ENCODE results near the gene CDC42BPB.
A peak's percentile ranks its signal among the peaks of the same experiment; 100 is the strongest.

Gene CDC42BPB

DNA sequence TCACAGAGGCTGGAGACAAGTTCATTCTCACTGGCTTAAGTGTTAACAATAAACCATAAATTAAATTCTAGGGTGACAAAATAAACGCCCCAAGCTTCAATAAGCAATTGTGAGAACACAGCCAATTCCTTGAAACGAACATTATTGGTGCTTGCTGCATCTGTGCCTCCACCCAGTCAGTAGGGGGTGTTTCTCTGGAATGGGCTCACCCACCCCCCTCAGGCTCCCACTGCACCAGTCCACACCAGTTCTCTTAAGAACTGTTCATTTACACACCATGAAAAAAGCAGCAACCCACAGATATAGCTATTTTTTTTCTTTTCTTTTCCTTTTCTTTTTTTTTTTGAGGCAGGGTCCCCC lies 34.7 kb downstream of the CDC42BPB start (continued):
- TF ChIP-seq, protein P1, sequence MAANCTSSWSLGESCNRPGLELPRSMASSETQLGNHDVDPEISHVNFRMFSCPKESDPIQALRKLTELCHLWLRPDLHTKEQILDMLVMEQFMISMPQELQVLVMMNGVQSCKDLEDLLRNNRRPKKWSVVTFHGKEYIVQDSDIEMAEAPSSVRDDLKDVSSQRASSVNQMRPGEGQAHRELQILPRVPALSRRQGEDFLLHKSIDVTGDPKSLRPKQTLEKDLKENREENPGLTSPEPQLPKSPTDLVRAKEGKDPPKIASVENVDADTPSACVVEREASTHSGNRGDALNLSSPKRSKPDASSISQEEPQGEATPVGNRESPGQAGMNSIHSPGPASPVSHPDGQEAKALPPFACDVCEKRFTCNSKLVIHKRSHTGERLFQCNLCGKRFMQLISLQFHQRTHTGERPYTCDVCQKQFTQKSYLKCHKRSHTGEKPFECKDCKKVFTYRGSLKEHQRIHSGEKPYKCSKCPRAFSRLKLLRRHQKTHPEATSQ (tag by site-specific recombination; IDR thresholded peaks at IDR 0.05), result no peak
- TF ChIP-seq ZNF843 (tag by site-specific recombination; IDR thresholded peaks at IDR 0.05) (no peak), ZNF248 (tag by site-specific recombination; IDR thresholded peaks at IDR 0.05) (no peak), ZNF513 (tag by site-specific recombination; IDR thresholded peaks at IDR 0.05) (no peak), KLF10 (tag by site-specific recombination; IDR thresholded peaks at IDR 0.05) (peak; percentile 46; the same call in 1 of the 2 replicates), GLI4 (tag by site-specific recombination; IDR thresholded peaks at IDR 0.05) (no peak), ZNF707 (tag by site-specific recombination; IDR thresholded peaks at IDR 0.05) (no peak), ZNF138 (tag by site-specific recombination; IDR thresholded peaks at IDR 0.05; ENCODE audit: borderline replicate concordance) (no peak), EGR2 (tag by site-specific recombination; IDR thresholded peaks at IDR 0.05; ENCODE audit: low read depth) (peak; percentile 23; the same call in 1 of the 2 replicates), SP7 (tag by site-specific recombination; IDR thresholded peaks at IDR 0.05) (peak; percentile 70), ZNF623 (tag by site-specific recombination; IDR thresholded peaks at IDR 0.05) (no peak), ZEB2 (tag by site-specific recombination; IDR thresholded peaks at IDR 0.05) (peak; percentile 32), ZNF155 (tag by site-specific recombination; IDR thresholded peaks at IDR 0.05) (no peak), ZNF658 (tag by site-specific recombination; IDR thresholded peaks at IDR 0.05) (no peak), SP3 (tag by site-specific recombination; IDR thresholded peaks at IDR 0.05) (no peak), ZNF660 (tag by site-specific recombination; IDR thresholded peaks at IDR 0.05) (no peak)
- TF ChIP-seq, protein P2, sequence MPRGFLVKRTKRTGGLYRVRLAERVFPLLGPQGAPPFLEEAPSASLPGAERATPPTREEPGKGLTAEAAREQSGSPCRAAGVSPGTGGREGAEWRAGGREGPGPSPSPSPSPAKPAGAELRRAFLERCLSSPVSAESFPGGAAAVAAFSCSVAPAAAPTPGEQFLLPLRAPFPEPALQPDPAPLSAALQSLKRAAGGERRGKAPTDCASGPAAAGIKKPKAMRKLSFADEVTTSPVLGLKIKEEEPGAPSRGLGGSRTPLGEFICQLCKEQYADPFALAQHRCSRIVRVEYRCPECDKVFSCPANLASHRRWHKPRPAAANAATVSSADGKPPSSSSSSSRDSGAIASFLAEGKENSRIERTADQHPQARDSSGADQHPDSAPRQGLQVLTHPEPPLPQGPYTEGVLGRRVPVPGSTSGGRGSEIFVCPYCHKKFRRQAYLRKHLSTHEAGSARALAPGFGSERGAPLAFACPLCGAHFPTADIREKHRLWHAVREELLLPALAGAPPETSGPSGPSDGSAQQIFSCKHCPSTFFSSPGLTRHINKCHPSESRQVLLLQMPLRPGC (tag by site-specific recombination; IDR thresholded peaks at IDR 0.05), result no peak
- TF ChIP-seq, protein P3, sequence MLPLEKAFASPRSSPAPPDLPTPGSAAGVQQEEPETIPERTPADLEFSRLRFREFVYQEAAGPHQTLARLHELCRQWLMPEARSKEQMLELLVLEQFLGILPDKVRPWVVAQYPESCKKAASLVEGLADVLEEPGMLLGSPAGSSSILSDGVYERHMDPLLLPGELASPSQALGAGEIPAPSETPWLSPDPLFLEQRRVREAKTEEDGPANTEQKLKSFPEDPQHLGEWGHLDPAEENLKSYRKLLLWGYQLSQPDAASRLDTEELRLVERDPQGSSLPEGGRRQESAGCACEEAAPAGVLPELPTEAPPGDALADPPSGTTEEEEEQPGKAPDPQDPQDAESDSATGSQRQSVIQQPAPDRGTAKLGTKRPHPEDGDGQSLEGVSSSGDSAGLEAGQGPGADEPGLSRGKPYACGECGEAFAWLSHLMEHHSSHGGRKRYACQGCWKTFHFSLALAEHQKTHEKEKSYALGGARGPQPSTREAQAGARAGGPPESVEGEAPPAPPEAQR (tag by site-specific recombination; IDR thresholded peaks at IDR 0.05), result no peak
- TF ChIP-seq, protein P4, sequence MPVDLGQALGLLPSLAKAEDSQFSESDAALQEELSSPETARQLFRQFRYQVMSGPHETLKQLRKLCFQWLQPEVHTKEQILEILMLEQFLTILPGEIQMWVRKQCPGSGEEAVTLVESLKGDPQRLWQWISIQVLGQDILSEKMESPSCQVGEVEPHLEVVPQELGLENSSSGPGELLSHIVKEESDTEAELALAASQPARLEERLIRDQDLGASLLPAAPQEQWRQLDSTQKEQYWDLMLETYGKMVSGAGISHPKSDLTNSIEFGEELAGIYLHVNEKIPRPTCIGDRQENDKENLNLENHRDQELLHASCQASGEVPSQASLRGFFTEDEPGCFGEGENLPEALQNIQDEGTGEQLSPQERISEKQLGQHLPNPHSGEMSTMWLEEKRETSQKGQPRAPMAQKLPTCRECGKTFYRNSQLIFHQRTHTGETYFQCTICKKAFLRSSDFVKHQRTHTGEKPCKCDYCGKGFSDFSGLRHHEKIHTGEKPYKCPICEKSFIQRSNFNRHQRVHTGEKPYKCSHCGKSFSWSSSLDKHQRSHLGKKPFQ (tag by site-specific recombination; IDR thresholded peaks at IDR 0.05), result no peak

- Histone ChIP-seq H3K27ac (ENCODE audit: extremely low read depth, low read depth, low read length) (peak overlapping the region; percentile 8; the same call in 1 of the 2 replicates), H3K9me3 (ENCODE audit: control insufficient read depth, insufficient read depth, low read depth, low read length) (no peaks in the 10 kb centered on the region), H3K4me1 (ENCODE audit: control insufficient read depth, insufficient read depth, low read length) (peaks cover 24% of the 10 kb centered on the region), H3K36me3 (ENCODE audit: control insufficient read depth in 2 of 2, insufficient read depth in 1 of 2, low read length in 2 of 2) (peaks cover 0 to 5% of the 10 kb centered on the region in 2 experiments; a peak in 1 of 3 replicates), H3K4me3 (ENCODE audit: low read depth, low read length) (no peak overlapping the region)
- CTCF ChIA-PET, result interaction anchor here (0.6 to 0.8 kb wide), 3 partner anchors 11 to 22 kb away, joined by 3 to 5 read pairs (median 3); no protein-coding TSS in a partner anchor
- POLR2A ChIA-PET, result no interaction called here
- 0 out of 2 replicates have a peak, but pooled peaks have one; percentile 10 for TF ChIP-seq WT1 (tag by site-specific recombination; IDR thresholded peaks at IDR 0.05)
- peak; percentile 89 for TF ChIP-seq GLIS1 (tag by site-specific recombination; IDR thresholded peaks at IDR 0.05)
- peak; percentile 68 for TF ChIP-seq SCRT1 (tag by site-specific recombination; IDR thresholded peaks at IDR 0.05; ENCODE audit: borderline replicate concordance)
- 0 out of 2 replicates have a peak, but pooled peaks have one; percentile 39 for TF ChIP-seq KLF16 (tag by site-specific recombination; IDR thresholded peaks at IDR 0.05)
- TF ChIP-seq KLF9 (tag by site-specific recombination; IDR thresholded peaks at IDR 0.05; ENCODE audit: low read depth), result no peak
- TF ChIP-seq, protein P2 (tag by site-specific recombination; IDR thresholded peaks at IDR 0.05), result 0 out of 2 replicates have a peak, but pooled peaks have one; percentile 38
- peak; percentile 94 for TF ChIP-seq ZSCAN16 (tag by site-specific recombination; IDR thresholded peaks at IDR 0.05)
- TF ChIP-seq ZNF398 (tag by site-specific recombination; IDR thresholded peaks at IDR 0.05), result peak; percentile 22; the same call in 1 of the 2 replicates
Observed at GRCh38 chr14:103022002-103022684, 35.2 kb downstream of the CDC42BPB start.
